Loucy (cell line): Measurements from ENCODE around the gene OAF.

ENCODE experiments used
- EZH2phosphoT487 ChIP-seq: fragments of 200-600 bp; IDR thresholded peaks from 2 replicates; pipeline ENCODE4 v1.6.1; 2018; ENCODE audit warnings: antibody characterized with exemption, mild to moderate bottlenecking, moderate library complexity, borderline replicate concordance
- TF ChIP-seq, protein P1 (sequence below): fragments of 200-600 bp; sonication (generic); conservative IDR thresholded peaks from 2 replicates; pipeline ENCODE4 v1.5.1; 2014; ENCODE audit warnings: mild to moderate bottlenecking, antibody characterized with exemption, low read length

DNA sequence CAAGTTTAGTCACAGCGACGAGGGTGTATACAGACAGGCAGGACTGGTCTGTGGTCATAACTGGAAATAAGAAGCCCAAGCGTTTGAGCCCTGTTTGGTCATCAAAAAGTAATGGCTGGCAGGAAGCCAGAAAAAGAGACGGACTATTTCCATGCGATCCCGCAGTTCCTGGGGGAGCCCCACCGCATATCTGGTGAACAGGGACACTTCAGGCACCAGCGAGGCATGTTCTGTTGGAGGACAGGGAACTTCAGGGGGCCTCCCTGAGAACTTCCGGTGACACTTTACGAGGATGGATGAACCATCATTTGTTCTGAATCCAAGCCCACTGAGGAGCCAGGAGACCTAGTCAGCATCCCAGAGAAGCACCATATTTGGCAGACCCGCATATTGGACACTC, 43.2 kb upstream of the OAF start:
- TF ChIP-seq, protein P1, sequence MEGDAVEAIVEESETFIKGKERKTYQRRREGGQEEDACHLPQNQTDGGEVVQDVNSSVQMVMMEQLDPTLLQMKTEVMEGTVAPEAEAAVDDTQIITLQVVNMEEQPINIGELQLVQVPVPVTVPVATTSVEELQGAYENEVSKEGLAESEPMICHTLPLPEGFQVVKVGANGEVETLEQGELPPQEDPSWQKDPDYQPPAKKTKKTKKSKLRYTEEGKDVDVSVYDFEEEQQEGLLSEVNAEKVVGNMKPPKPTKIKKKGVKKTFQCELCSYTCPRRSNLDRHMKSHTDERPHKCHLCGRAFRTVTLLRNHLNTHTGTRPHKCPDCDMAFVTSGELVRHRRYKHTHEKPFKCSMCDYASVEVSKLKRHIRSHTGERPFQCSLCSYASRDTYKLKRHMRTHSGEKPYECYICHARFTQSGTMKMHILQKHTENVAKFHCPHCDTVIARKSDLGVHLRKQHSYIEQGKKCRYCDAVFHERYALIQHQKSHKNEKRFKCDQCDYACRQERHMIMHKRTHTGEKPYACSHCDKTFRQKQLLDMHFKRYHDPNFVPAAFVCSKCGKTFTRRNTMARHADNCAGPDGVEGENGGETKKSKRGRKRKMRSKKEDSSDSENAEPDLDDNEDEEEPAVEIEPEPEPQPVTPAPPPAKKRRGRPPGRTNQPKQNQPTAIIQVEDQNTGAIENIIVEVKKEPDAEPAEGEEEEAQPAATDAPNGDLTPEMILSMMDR, result no peak
- no peak for TF ChIP-seq EZH2phosphoT487
